Neural progenitor cell (in vitro differentiated cells): ENCODE measurements around the gene RNPS1. TPM values are rescaled to one million over a fixed set of nuclear protein-coding genes. Genes with fewer than 3 reads are reported as not detected.

Experiments
- DNase-seq: peaks from one replicate; pipeline ENCODE4 v3.0.0-alpha.2; 2016; ENCODE audit warnings: low spot score
- H2AFZ ChIP-seq: fragments of 200-600 bp; sonication (generic); replicated peaks from 2 replicates; pipeline ENCODE4 v1.6.1; 2016; ENCODE audit warnings: antibody characterized with exemption
- H3F3A ChIP-seq: fragments of 200-600 bp; sonication (generic); 2 replicates; pipeline ENCODE4 v1.6.1; 2016; ENCODE audit warnings: antibody characterized with exemption, low read depth
- H3K27ac ChIP-seq: fragments of 200-600 bp; sonication (generic); 2 replicates; pipeline ENCODE4 v1.5.1; 2016; ENCODE audit warnings: mild to moderate bottlenecking
- H3K27me3 ChIP-seq: fragments of 200-600 bp; sonication (generic); 2 replicates; pipeline ENCODE4 v1.6.1; 2016; ENCODE audit warnings: mild to moderate bottlenecking, moderate library complexity
- H3K36me3 ChIP-seq: fragments of 200-600 bp; sonication (generic); 2 replicates; pipeline ENCODE4 v1.5.1; 2016
- H3K4me1 ChIP-seq: fragments of 200-600 bp; sonication (generic); 2 replicates; pipeline ENCODE4 v1.6.1; 2016; ENCODE audit warnings: mixed run types
- H3K4me2 ChIP-seq: fragments of 200-600 bp; sonication (generic); 2 replicates; pipeline ENCODE4 v1.6.1; 2016
- H3K4me3 ChIP-seq: fragments of 200-600 bp; sonication (generic); 2 replicates; pipeline ENCODE4 v1.5.1; 2016
- H3K79me2 ChIP-seq: fragments of 200-600 bp; sonication (generic); 2 replicates; pipeline ENCODE4 v1.6.1; 2016; ENCODE audit warnings: low read depth
- H3K9ac ChIP-seq: fragments of 200-600 bp; sonication (generic); 2 replicates; pipeline ENCODE4 v1.6.1; 2016
- H3K9me3 ChIP-seq: fragments of 200-600 bp; sonication (generic); 2 replicates; pipeline ENCODE4 v1.5.1; 2016; ENCODE audit warnings: low read depth
- H4K20me1 ChIP-seq: fragments of 200-600 bp; sonication (generic); 2 replicates; pipeline ENCODE4 v1.6.1; 2016; ENCODE audit warnings: low read depth
- H3K27ac Mint-ChIP-seq: 3 replicates; pipeline ENCODE4 v1.8.0; 2021; ENCODE audit warnings: mixed read lengths
- H3K27me3 Mint-ChIP-seq: 2 replicates; pipeline ENCODE4 v1.8.0; 2022; ENCODE audit warnings: low read depth, mild to moderate bottlenecking, inconsistent platforms, moderate library complexity, mixed read lengths; ENCODE audit not compliant: insufficient read depth
- H3K36me3 Mint-ChIP-seq: 3 replicates; pipeline ENCODE4 v1.8.0; 2021; ENCODE audit warnings: mixed read lengths
- H3K4me1 Mint-ChIP-seq: 3 replicates; pipeline ENCODE4 v1.8.0; 2021; ENCODE audit warnings: mixed read lengths
- H3K4me3 Mint-ChIP-seq: 3 replicates; pipeline ENCODE4 v1.8.0; 2021; ENCODE audit warnings: mild to moderate bottlenecking, moderate library complexity, mixed read lengths
- H3K9me3 Mint-ChIP-seq: 3 replicates; pipeline ENCODE4 v1.8.0; 2020; ENCODE audit warnings: mixed read lengths
- CTCF ChIP-seq: fragments of 200-600 bp; sonication (generic); IDR thresholded peaks from 2 replicates; pipeline ENCODE4 v1.5.1; 2017; ENCODE audit warnings: antibody characterized with exemption, mild to moderate bottlenecking
- EZH2 ChIP-seq: fragments of 200-600 bp; sonication (generic); IDR thresholded peaks from 2 replicates; pipeline ENCODE4 v1.6.1; 2017; ENCODE audit warnings: antibody characterized with exemption, mild to moderate bottlenecking, moderate library complexity
- EZH2phosphoT487 ChIP-seq: fragments of 200-600 bp; sonication (generic); IDR thresholded peaks from 2 replicates; pipeline ENCODE4 v1.6.1; 2017; ENCODE audit warnings: antibody characterized with exemption
- total RNA-seq: library from RNA; depleted of rRNA; stranded (reverse); fragments of >200 nt; gene quantifications from 2 replicates; pipeline ENCODE4 v1.2.3, GENCODE V29; 2015; ENCODE audit warnings: low replicate concordance

Gene RNPS1
- total RNA-seq, 1 donor from 2014 or later, result 176 TPM

GRCh38 chr16:2223942-2224486, 43.9 kb downstream of the RNPS1 start:
- Mint-ChIP-seq H3K36me3 (no peaks in the 10 kb centered on the region), H3K9me3 (no peaks in the 10 kb centered on the region), H3K4me3 (peak overlapping the region; percentile 87), H3K27me3 (peaks cover 5% of the 10 kb centered on the region), H3K4me1 (peaks cover 12% of the 10 kb centered on the region), H3K27ac (no peak overlapping the region)
- Histone ChIP-seq H3K27ac (peak overlapping the region; percentile 58), H3F3A (peaks cover 6% of the 10 kb centered on the region), H3K9ac (peak overlapping the region; percentile 94), H2AFZ (peak overlapping the region; percentile 52), H3K27me3 (no peaks in the 10 kb centered on the region), H3K4me2 (peak overlapping the region; percentile 92), H3K4me1 (peaks cover 7% of the 10 kb centered on the region), H3K79me2 (peaks cover 41% of the 10 kb centered on the region), H3K36me3 (no peaks in the 10 kb centered on the region), H4K20me1 (peaks cover 30% of the 10 kb centered on the region), H3K9me3 (no peaks in the 10 kb centered on the region), H3K4me3 (peak overlapping the region; percentile 89)
- DNase-seq, result peak; percentile 48
- no peak for TF ChIP-seq CTCF

GRCh38 chr16:2223221-2223941, 44.5 kb downstream of the RNPS1 start, which contains the start of gene E4F1:
Gene E4F1 (plus strand): TSS chr16:2223591. CDS start chr16:2223614, 23 bp downstream.
- H3K9me3 Mint-ChIP-seq, result no peaks in the 10 kb centered on the region
- peak within 1 kb of the TSS; percentile 52 for H2AFZ ChIP-seq

GRCh38 chr16:2216330-2216729, 51.6 kb downstream of the RNPS1 start:
- H3K27me3 ChIP-seq, result no peaks in the 10 kb centered on the region
- peaks cover 11% of the 10 kb centered on the region for H3K4me1 ChIP-seq
- H3K4me2 ChIP-seq, result peak overlapping the region; percentile 73
- peaks cover 4% of the 10 kb centered on the region for H3K36me3 Mint-ChIP-seq
- no peak overlapping the region for H3K9ac ChIP-seq
- H3K4me1 Mint-ChIP-seq, result peaks cover 21% of the 10 kb centered on the region
- H2AFZ ChIP-seq, result no peak overlapping the region
- no peak for TF ChIP-seq EZH2phosphoT487
- no peak for TF ChIP-seq CTCF
- no peak for TF ChIP-seq EZH2
- peaks cover 41% of the 10 kb centered on the region for H3F3A ChIP-seq
- peaks cover 25% of the 10 kb centered on the region for H4K20me1 ChIP-seq
- H3K36me3 ChIP-seq, result no peaks in the 10 kb centered on the region
- no peak overlapping the region for H3K27ac Mint-ChIP-seq
- peaks cover 32% of the 10 kb centered on the region for H3K79me2 ChIP-seq
- H3K27ac ChIP-seq, result no peak overlapping the region
- peaks cover 8% of the 10 kb centered on the region for H3K27me3 Mint-ChIP-seq
- H3K4me3 Mint-ChIP-seq, result peak overlapping the region; percentile 91
- no peaks in the 10 kb centered on the region for H3K9me3 ChIP-seq
- no peak overlapping the region for H3K4me3 ChIP-seq
- DNase-seq, result no peak
- no peaks in the 10 kb centered on the region for H3K9me3 Mint-ChIP-seq

More at GRCh38 chr16:2223221-2223941, 44.5 kb downstream of the RNPS1 start, which contains the start of gene E4F1:
- TF ChIP-seq CTCF, result no peak
- no peak for TF ChIP-seq EZH2
- TF ChIP-seq EZH2phosphoT487, result no peak
- peak within 1 kb of the TSS; percentile 87 for H3K4me3 Mint-ChIP-seq
- peaks cover 12% of the 10 kb centered on the region for H3K4me1 Mint-ChIP-seq
- peak within 1 kb of the TSS; percentile 58 for H3K27ac ChIP-seq
- peak within 1 kb of the TSS; percentile 89 for H3K4me3 ChIP-seq
- peaks cover 41% of the 10 kb centered on the region for H3K79me2 ChIP-seq
- DNase-seq, result peak; percentile 100
- no peaks in the 10 kb centered on the region for H3K9me3 ChIP-seq
- H3K36me3 ChIP-seq, result no peaks in the 10 kb centered on the region
- H3F3A ChIP-seq, result peaks cover 6% of the 10 kb centered on the region
- no peaks in the 10 kb centered on the region for H3K27me3 ChIP-seq
- peaks cover 30% of the 10 kb centered on the region for H4K20me1 ChIP-seq
- peaks cover 7% of the 10 kb centered on the region for H3K4me1 ChIP-seq
- peak within 1 kb of the TSS; percentile 94 for H3K9ac ChIP-seq
- peaks cover 5% of the 10 kb centered on the region for H3K27me3 Mint-ChIP-seq
- peak within 1 kb of the TSS; percentile 92 for H3K4me2 ChIP-seq
- H3K27ac Mint-ChIP-seq, result peak within 1 kb of the TSS; percentile 53
- H3K36me3 Mint-ChIP-seq, result no peaks in the 10 kb centered on the region
